GM19035 (cell line): ENCODE data around the gene CNDP2.
"Not testable (repeated sequence)": the region's sequence is repeated elsewhere in the genome, so short reads cannot be mapped to it uniquely, and the experiment has no call there.

ENCODE experiments used
- ATAC-seq: cut with Tn5 transposase; IDR thresholded peaks from one replicate; pipeline ENCODE4 v1.9.1; 2021; ENCODE audit not compliant: unreplicated experiment

The CNDP2 gene

GRCh38 chr18:74515620-74516231, 19.6 kb downstream of the CNDP2 start:
- no peak for ATAC-seq

GRCh38 chr18:74516271-74517235, 20.4 kb downstream of the CNDP2 start:
- no peak for ATAC-seq

- no peak for ATAC-seq
These were observed 21.1 kb downstream of the CNDP2 start for GRCh38 chr18:74517236-74517630.

GRCh38 chr18:74518456-74519295, 22.5 kb downstream of the CNDP2 start:
- no peak for ATAC-seq

GRCh38 chr18:74519320-74520095, 23.3 kb downstream of the CNDP2 start:
- no peak for ATAC-seq

- ATAC-seq: no peak
These were observed 24.1 kb downstream of the CNDP2 start for GRCh38 chr18:74520096-74520833.

GRCh38 chr18:74521068-74521725, 25.0 kb downstream of the CNDP2 start:
- no peak for ATAC-seq

- ATAC-seq: no peak
These were observed 26.7 kb downstream of the CNDP2 start for GRCh38 chr18:74522635-74523548.

GRCh38 chr18:74524097-74524496, 27.9 kb downstream of the CNDP2 start:
- ATAC-seq: no peak

- ATAC-seq: not testable (repeated sequence)
These were observed 28.8 kb downstream of the CNDP2 start for GRCh38 chr18:74524915-74525314.

- no peak for ATAC-seq
These were observed 29.6 kb downstream of the CNDP2 start for GRCh38 chr18:74525741-74526140.

GRCh38 chr18:74526488-74526887, 30.3 kb downstream of the CNDP2 start:
- ATAC-seq: no peak

- no peak for ATAC-seq
These were observed 32.3 kb downstream of the CNDP2 start for GRCh38 chr18:74528478-74528877.

- no peak for ATAC-seq
These were observed 32.8 kb downstream of the CNDP2 start for GRCh38 chr18:74528913-74529312.

GRCh38 chr18:74529378-74529777, 33.2 kb downstream of the CNDP2 start:
- no peak for ATAC-seq

GRCh38 chr18:74529811-74530583, 33.8 kb downstream of the CNDP2 start:
- no peak for ATAC-seq

- ATAC-seq: no peak
These were observed 34.4 kb downstream of the CNDP2 start for GRCh38 chr18:74530584-74530862.

- ATAC-seq: no peak
These were observed 34.9 kb downstream of the CNDP2 start for GRCh38 chr18:74531043-74531442.
